HG03521 (cell line): ENCODE data around the gene CSRNP2.

Experiments
- ATAC-seq: cut with Tn5 transposase; IDR thresholded peaks from one replicate; pipeline ENCODE4 v1.9.1; 2021; ENCODE audit warnings: mild to moderate bottlenecking, moderate library complexity; ENCODE audit not compliant: unreplicated experiment

The CSRNP2 gene, protein sequence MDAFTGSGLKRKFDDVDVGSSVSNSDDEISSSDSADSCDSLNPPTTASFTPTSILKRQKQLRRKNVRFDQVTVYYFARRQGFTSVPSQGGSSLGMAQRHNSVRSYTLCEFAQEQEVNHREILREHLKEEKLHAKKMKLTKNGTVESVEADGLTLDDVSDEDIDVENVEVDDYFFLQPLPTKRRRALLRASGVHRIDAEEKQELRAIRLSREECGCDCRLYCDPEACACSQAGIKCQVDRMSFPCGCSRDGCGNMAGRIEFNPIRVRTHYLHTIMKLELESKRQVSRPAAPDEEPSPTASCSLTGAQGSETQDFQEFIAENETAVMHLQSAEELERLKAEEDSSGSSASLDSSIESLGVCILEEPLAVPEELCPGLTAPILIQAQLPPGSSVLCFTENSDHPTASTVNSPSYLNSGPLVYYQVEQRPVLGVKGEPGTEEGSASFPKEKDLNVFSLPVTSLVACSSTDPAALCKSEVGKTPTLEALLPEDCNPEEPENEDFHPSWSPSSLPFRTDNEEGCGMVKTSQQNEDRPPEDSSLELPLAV

GRCh38 chr12:51083126-51083833 is at the start of gene CSRNP2:
TSS of gene CSRNP2 (minus strand) at chr12:51083596. CDS start at chr12:51076561, 7,035 bp downstream.
- peak; percentile 95 for ATAC-seq

DNA sequence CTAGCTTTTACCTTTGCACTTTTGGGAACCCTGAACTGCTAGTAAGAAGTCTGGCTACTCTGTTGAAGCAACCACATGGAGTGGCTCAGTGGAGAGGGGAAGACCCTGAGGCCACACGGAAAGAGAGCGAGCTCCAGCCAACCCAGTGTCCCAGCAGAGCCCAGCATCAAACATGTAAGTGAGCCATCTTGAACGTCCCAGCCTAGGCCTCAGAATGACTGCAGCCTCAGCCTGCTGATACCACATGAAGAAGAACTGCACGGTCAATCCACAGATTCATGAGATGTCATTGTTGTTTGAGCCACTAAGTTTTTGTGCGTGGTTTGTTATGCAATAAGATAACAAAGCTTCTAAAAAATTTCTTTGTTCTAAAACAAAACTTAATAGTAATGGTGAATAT is 49.3 kb upstream of the CSRNP2 start:
- no peak for ATAC-seq

DNA sequence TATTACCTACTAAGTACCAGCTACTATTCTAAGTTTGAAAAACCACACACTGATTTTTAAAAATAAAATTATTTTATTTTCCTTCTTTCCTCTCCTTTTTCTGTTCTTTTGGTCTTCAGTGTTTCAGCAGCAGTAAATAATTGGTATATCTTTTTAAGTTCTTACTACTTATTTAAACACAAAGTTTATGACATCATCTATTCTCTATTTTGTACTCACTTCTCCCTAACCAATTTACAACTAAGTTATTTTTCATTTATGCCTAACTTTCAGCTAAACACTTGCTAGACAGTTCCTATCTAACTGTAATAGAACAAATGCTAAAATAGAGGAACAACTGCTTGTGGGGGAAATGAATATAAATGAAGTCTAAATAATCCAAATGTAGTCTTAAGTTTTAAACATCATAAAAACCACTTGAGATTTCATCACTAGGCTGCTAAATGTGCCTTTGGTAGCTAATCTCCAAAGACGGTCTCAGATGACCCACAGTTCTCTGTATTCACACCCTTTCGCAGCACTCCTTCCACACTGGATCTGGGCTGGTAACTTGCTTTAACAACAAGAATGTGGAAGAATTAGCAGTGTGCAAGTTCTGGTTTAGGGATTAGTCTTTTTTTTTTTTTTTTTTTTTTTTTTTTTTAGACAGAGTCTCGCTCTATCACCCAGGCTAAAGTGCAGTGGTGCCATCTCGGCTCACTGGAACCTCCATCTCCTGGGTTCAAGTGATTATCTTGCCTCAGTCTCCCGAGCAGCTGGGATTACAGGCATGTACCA is 48.5 kb upstream of the CSRNP2 start:
- ATAC-seq: no peak

GRCh38 chr12:51128919-51129318 is 45.5 kb upstream of the CSRNP2 start:
- ATAC-seq: no peak

DNA sequence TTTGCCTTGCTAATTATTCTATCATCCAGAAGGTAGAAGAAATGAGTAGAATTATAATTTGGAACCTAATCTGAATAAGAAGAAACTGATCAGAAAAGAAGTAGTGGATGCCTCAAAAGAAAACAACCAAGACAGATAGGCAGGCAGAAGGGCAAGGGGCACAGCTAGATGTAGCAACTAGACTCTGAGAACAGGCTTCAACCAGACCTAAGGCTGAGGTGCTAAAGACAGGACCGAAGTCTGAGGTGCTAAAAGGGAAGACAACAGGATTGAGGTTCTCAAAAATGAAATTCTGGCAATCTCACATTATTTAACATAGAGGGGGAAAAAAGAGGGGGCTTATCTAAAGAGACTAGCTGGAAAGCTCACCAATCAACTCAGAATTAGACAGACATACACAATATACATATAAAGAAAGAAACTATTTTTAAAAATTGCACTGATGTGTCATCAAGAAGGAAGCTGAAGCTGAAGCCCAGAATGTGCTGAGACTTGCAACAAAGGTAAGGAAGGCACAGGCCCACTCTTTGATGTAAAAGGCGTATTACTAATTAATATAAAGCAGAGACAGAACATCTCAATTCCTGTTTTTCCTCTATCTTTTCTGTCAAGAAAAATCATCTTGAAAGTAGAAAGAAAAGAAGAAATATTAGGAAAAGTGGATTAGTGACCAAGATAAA is 43.8 kb upstream of the CSRNP2 start:
- no peak for ATAC-seq

DNA sequence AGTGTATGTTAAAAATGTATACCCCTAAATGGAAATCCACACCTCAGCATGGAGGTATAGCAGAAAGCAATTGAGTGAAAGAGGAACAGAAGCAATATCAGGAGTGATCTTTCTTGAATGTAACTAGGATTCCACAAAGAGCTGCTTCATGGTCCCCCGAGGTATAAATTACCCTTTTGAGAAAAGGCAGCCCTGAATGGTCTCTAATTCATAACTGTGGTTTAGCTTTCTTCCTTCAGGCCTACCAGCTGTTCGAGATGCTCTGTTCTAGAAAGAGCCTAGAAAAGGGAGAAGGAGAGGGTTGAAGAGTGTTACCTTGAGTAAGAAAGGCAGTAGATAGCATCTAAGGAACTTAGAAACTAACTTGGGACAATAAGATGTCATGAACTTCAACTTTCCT is 42.9 kb upstream of the CSRNP2 start:
- no peak for ATAC-seq

DNA sequence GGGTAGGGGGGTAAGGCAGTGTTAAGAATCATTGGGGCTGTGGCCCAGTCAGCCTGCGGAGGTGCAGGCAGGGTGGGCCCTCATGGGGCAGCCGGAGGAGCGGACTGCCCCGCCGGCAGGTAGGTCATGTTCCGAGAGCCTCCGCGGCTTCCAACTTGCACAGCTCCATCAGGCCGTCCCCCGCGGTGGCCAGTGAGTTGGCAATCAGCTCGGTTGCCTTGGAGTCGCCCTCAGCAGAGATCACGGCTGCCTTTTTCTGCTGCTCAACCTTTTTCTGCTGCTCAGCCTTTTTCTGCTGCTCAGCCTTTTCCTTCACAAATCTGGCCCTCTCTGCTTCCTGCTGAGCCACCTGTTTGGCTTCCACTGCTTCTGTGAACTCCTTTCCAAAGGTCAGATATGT is 41.1 kb upstream of the CSRNP2 start:
- ATAC-seq: no peak

GRCh38 chr12:51122844-51123243 is 39.4 kb upstream of the CSRNP2 start:
- ATAC-seq: no peak

DNA sequence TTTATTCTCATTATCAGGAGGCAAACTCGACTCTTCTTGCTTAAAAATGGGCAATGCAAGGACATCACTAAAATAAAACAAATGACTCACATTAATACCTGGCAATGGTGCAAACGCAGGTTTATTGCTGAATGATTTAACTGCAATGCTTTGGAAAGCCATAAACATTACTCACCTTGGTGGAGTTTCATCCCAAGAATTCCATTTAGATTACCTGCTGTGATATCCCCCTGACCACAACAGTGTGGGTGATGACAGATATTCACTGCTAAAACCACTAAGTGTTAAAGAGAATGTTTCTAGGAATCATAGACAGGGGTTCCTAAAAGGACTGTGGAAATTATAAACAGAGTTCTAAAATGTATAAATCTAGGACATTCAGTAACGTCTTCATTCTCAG is 35.3 kb upstream of the CSRNP2 start:
- ATAC-seq: no peak

DNA sequence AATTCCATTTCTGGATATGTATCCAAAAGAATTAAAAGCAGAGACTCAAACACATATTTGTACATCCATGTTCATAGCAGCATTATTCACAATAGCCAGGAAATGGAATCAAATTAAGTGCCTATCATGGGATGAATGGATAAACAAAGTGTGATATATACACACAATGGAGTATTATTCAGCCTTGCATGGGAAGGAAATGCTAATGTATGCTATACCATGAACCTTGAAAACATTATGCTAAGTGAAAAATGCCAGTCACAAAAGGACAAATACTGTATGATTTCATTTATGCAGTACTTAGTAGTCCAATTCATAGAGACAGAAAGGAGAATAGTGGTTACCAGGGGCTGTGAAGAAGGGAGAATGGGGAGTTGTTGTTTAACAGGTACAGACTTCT is 32.1 kb upstream of the CSRNP2 start:
- no peak for ATAC-seq

DNA sequence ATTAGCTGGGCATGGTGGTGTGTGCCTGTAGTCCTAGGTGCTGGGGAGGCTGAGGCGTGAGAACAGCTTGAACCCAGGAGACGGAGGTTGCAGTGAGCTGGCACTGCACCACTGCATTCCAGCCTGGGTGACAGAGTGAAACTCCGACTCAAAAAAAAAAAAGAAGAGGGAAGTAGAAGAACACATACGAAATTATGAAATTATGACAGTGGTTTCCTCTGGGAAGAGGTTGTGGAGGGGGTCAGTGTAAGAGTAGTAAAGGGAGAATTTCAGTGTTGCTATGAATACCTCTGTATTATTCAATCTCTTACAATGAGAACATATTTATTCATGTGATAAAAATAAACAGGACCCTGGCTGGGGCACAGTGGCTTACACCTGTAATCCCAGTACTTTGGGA is 24.7 kb upstream of the CSRNP2 start:
- no peak for ATAC-seq

DNA sequence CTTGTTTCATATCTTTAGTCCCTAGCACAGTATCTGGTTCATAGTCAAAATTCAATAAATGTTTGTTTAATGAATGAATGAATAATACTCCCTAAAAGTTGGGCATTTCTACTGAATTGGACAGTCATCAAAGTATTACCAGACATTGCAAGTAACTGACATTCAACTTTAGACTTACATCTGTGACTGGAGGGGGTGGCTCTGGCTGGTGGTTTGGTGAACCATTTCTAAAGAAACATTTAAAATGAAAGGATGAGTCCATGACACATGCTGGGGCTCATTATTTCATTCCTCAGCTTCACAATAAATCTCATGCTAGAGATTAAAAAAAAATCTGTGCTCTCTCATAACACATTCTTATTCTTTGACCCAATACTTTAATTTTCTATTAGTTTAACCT is 20.6 kb upstream of the CSRNP2 start:
- ATAC-seq: no peak

- ATAC-seq: no peak
These were observed 15.2 kb upstream of the CSRNP2 start for GRCh38 chr12:51098611-51099010.

- ATAC-seq: no peak
These were observed 7.4 kb upstream of the CSRNP2 start for GRCh38 chr12:51090705-51091229.

DNA sequence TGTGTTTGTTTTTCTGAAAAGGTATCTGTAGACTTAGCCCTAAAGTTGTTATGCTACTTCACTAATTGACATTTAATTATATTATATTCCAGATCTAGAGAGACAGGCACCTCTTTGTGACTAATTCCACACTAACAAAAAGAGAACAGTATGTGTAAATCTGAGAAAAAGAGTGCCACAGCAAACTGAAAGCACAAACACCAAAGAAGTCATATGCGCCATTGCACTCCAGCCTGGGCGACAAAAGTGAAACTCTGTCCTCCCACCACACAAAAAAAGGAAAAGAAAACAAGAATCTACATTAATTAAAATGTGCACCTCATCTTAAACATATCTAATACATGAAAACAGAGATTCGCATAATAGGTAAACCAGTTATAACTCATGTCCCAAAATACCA is 4.4 kb upstream of the CSRNP2 start:
- ATAC-seq: no peak

DNA sequence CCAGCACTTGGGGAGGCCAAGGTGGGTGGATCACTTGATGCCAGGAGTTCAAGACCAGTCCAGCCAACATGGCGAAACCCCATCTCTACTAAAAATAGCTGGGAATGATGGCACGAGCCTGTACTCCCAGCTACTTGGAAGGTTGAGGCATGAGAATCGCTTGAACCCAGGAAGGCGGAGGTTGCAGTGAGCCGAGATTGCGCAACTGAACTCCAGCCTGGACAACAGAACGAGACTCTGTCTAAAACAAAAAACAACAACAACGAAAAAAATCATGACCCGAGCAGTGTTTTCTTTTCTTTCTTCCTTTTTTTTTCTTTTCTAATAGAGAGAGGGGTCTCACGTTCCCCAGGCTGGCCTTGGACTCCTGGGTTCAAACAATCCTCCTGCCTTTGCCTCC is 3.5 kb upstream of the CSRNP2 start:
- ATAC-seq: no peak

DNA sequence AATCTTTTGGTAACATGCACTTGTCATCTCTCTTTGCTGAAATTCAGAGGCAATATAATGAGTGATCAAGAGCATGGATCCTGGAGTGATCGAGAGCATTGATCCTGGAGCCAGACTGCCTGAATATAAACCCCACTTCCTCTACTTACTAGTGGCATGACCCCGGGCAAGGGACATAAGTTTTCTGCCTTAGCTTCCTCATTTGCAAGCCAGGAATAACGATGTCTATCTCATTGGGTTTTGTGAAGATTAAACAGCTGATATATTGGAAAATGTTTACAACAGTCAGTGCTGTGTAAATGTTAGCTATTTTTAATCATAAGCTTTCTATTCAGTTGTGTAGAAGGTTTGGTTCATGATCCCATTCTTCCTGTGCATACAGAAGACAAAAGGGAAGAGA is 2.4 kb upstream of the CSRNP2 start:
- ATAC-seq: no peak

DNA sequence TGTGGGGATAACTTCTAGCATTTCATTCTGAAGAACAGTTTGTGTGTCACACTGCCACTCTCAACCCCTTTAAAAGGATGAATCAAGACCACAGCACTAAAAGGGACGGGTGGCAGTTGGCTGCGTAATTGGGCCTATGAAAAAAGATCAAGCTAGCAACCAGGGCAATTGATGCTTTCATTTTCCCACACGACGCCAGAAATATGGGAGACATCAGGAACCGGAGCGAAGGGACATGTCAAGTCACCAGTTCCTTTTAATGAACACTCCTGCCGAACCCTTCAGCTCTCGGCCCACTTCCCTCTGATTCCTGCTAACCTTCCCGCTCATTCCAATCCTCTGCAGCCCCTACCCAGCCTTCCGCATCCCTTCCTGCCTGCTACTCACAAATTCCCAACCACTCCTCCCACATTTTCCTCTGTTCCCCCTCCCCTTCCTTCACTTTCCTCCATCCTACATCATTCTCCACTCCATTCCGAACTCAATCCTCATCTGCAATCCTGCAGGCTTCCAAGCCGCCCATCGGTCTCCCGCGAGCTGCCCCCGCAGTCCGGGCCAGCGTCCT is 753 bp downstream of the CSRNP2 start:
- no peak for ATAC-seq

GRCh38 chr12:51081421-51081820 is 2.0 kb downstream of the CSRNP2 start:
- ATAC-seq: no peak

GRCh38 chr12:51080136-51080535 is 3.3 kb downstream of the CSRNP2 start:
- ATAC-seq: no peak
